Hepatocyte (in vitro differentiated cells): ENCODE data around the gene KRTAP10-5. TPM values are rescaled to one million over a fixed set of nuclear protein-coding genes. Genes with fewer than 3 reads are reported as not detected.
"Not testable (repeated sequence)": the region's sequence is repeated elsewhere in the genome, so short reads cannot be mapped to it uniquely, and the experiment has no call there.

Experiments
- DNase-seq: peaks from one replicate; pipeline ENCODE4 v3.0.0-alpha.2; 2016; ENCODE audit warnings: low spot score
- H2AFZ ChIP-seq: fragments of 200-600 bp; sonication (generic); 2 replicates; pipeline ENCODE4 v1.6.0; 2016; ENCODE audit warnings: antibody characterized with exemption, mild to moderate bottlenecking
- H3K27ac ChIP-seq: fragments of 200-600 bp; sonication (generic); 2 replicates; pipeline ENCODE4 v1.5.1; 2016; ENCODE audit warnings: mild to moderate bottlenecking
- H3K27me3 ChIP-seq: fragments of 200-600 bp; sonication (generic); 2 replicates; pipeline ENCODE4 v1.6.1; 2016
- H3K36me3 ChIP-seq: fragments of 200-600 bp; sonication (generic); replicated peaks from 2 replicates; pipeline ENCODE4 v1.5.1; 2016; ENCODE audit warnings: low read depth; ENCODE audit not compliant: insufficient read depth
- H3K4me1 ChIP-seq: fragments of 200-600 bp; sonication (generic); 2 replicates; pipeline ENCODE4 v1.5.1; 2016; ENCODE audit warnings: mild to moderate bottlenecking, moderate library complexity; ENCODE audit not compliant: insufficient read depth
- H3K4me2 ChIP-seq: fragments of 200-600 bp; sonication (generic); 2 replicates; pipeline ENCODE4 v1.6.0; 2016
- H3K4me3 ChIP-seq: fragments of 200-600 bp; sonication (generic); 2 replicates; pipeline ENCODE4 v1.5.1; 2016; ENCODE audit warnings: mild to moderate bottlenecking
- H3K79me2 ChIP-seq: fragments of 200-600 bp; sonication (generic); 2 replicates; pipeline ENCODE4 v1.6.0; 2017; ENCODE audit warnings: mild to moderate bottlenecking
- H3K9me2 ChIP-seq: fragments of 200-600 bp; sonication (generic); replicated peaks from 2 replicates; pipeline ENCODE4 v1.6.0; 2017; ENCODE audit warnings: mild to moderate bottlenecking; ENCODE audit not compliant: insufficient read depth
- H3K9me3 ChIP-seq: fragments of 200-600 bp; sonication (generic); 2 replicates; pipeline ENCODE4 v1.5.1; 2016; ENCODE audit warnings: low read depth, mild to moderate bottlenecking
- H4K20me1 ChIP-seq: fragments of 200-600 bp; sonication (generic); 2 replicates; pipeline ENCODE4 v1.6.0; 2016; ENCODE audit warnings: mild to moderate bottlenecking; ENCODE audit not compliant: insufficient read depth, poor library complexity, severe bottlenecking
- EZH2 ChIP-seq: fragments of 200-600 bp; sonication (generic); IDR thresholded peaks from 2 replicates; pipeline ENCODE4 v1.6.1; 2016; ENCODE audit warnings: antibody characterized with exemption, mild to moderate bottlenecking, borderline replicate concordance
- EZH2phosphoT487 ChIP-seq: fragments of 200-600 bp; sonication (generic); IDR thresholded peaks from one replicate; pipeline ENCODE4 v1.6.1; 2018; ENCODE audit warnings: antibody characterized with exemption, mild to moderate bottlenecking, low read depth, moderate library complexity; ENCODE audit not compliant: unreplicated experiment, severe bottlenecking
- WGBS: methylation state at CpG from one replicate; pipeline ENCODE4 v1.1.6; 2016; ENCODE audit warnings: low lambda C conversion rate; ENCODE audit errors: missing lambda C conversion rate; 5-methylcytosine and 5-hydroxymethylcytosine counted together
- polyA plus RNA-seq: library from polyadenylated mRNA; unstranded; fragments of >200 nt; fragmentation: Nextera tagmentation; extraction: Ambion mirVana; gene quantifications from 2 replicates; pipeline ENCODE4 v1.2.1, GENCODE V29; 2016
- total RNA-seq: library from RNA; depleted of rRNA; stranded (reverse); fragments of >200 nt; gene quantifications from 2 replicates; pipeline ENCODE4 v1.2.3, GENCODE V29; 2014
- TF ChIP-seq, protein P1 (sequence below): fragments of 200-600 bp; sonication (generic); IDR thresholded peaks from 2 replicates; pipeline ENCODE4 v1.5.1; 2016; ENCODE audit warnings: antibody characterized with exemption, mild to moderate bottlenecking; ENCODE audit not compliant: poor library complexity

Gene KRTAP10-5
- total and polyA plus RNA-seq, 2 experiments from 2014 or later: not detected

GRCh38 chr21:44592446-44593311, 12.3 kb upstream of the KRTAP10-5 start, which contains the start of gene KRTAP10-6:
TSS of gene KRTAP10-6 (minus strand) at chr21:44592505. CDS start at chr21:44592484, 21 bp downstream.
- Histone ChIP-seq H3K27me3 (no peaks in the 10 kb centered on the region), H3K9me2 (no peaks in the 10 kb centered on the region), H4K20me1 (no peaks in the 10 kb centered on the region), H3K4me3 (no peak within 1 kb of the TSS), H3K4me1 (peaks cover 7% of the 10 kb centered on the region), H2AFZ (no peak within 1 kb of the TSS), H3K9me3 (no peaks in the 10 kb centered on the region), H3K4me2 (no peak within 1 kb of the TSS), H3K79me2 (no peaks in the 10 kb centered on the region), H3K27ac (no peak within 1 kb of the TSS), H3K36me3 (no peaks in the 10 kb centered on the region)
- DNase-seq: no peak
- WGBS: 79% methylated on average over 33 of the region's 33 CpGs
- TF ChIP-seq, protein P1, sequence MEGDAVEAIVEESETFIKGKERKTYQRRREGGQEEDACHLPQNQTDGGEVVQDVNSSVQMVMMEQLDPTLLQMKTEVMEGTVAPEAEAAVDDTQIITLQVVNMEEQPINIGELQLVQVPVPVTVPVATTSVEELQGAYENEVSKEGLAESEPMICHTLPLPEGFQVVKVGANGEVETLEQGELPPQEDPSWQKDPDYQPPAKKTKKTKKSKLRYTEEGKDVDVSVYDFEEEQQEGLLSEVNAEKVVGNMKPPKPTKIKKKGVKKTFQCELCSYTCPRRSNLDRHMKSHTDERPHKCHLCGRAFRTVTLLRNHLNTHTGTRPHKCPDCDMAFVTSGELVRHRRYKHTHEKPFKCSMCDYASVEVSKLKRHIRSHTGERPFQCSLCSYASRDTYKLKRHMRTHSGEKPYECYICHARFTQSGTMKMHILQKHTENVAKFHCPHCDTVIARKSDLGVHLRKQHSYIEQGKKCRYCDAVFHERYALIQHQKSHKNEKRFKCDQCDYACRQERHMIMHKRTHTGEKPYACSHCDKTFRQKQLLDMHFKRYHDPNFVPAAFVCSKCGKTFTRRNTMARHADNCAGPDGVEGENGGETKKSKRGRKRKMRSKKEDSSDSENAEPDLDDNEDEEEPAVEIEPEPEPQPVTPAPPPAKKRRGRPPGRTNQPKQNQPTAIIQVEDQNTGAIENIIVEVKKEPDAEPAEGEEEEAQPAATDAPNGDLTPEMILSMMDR: no peak
- TF ChIP-seq EZH2phosphoT487 (no peak), EZH2 (no peak)

GRCh38 chr21:44591801-44592130, 11.4 kb upstream of the KRTAP10-5 start:
- not testable (repeated sequence) for H3K27ac ChIP-seq, H3K9me3 ChIP-seq, H3K79me2 ChIP-seq, H3K4me3 ChIP-seq, H2AFZ ChIP-seq, H3K4me1 ChIP-seq, H3K9me2 ChIP-seq, H3K36me3 ChIP-seq, H3K4me2 ChIP-seq, DNase-seq, H4K20me1 ChIP-seq, H3K27me3 ChIP-seq
- 86% methylated on average over 3 of the region's 4 CpGs for WGBS

GRCh38 chr21:44590897-44591800, 10.7 kb upstream of the KRTAP10-5 start:
- H3K36me3 ChIP-seq, H3K9me3 ChIP-seq, H3K27ac ChIP-seq, H3K79me2 ChIP-seq, H3K4me1 ChIP-seq, H4K20me1 ChIP-seq, H3K4me3 ChIP-seq, H3K27me3 ChIP-seq, H3K9me2 ChIP-seq, DNase-seq, H3K4me2 ChIP-seq, H2AFZ ChIP-seq: not testable (repeated sequence)
- 89% methylated on average over 17 of the region's 19 CpGs for WGBS

DNA sequence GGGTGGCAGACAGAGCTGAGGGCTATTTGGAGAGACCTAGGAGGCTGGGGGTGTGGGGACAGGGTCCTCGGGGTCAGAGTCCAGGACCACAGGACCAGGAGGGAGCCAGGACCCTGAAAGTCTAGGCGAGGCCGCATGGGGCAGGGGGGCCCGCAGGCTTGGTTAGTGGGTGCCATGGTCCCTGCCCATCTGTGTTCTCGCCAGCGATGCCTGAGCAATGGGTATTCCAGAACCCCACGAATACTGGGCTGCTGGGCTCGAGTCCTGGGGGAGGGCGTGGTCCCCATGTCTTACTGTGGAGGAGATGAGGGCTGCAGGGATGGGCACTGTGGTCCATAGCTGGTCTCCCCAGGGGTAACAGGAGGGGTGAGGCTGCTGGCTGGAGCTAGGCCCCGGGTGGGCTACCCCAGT, 9.9 kb upstream of the KRTAP10-5 start:
- no peaks in the 10 kb centered on the region for H3K36me3 ChIP-seq
- H3K9me3 ChIP-seq: no peaks in the 10 kb centered on the region
- no peaks in the 10 kb centered on the region for H3K79me2 ChIP-seq
- H3K4me3 ChIP-seq: no peak overlapping the region
- no peaks in the 10 kb centered on the region for H4K20me1 ChIP-seq
- peaks cover 7% of the 10 kb centered on the region for H3K4me1 ChIP-seq
- H3K27ac ChIP-seq: no peak overlapping the region
- WGBS: 96% methylated on average over 10 of the region's 10 CpGs
- no peak for DNase-seq
- TF ChIP-seq EZH2 (no peak), EZH2phosphoT487 (no peak)
- TF ChIP-seq, protein P1: no peak
- H3K27me3 ChIP-seq: no peaks in the 10 kb centered on the region
- no peaks in the 10 kb centered on the region for H3K9me2 ChIP-seq
- no peak overlapping the region for H3K4me2 ChIP-seq
- H2AFZ ChIP-seq: no peak overlapping the region
